HepG2 (cell line): ENCODE measurements around the gene ESPN. TPM values are rescaled to one million over a fixed set of nuclear protein-coding genes. Genes with fewer than 3 reads are reported as not detected.
A peak's percentile ranks its signal among the peaks of the same experiment; 100 is the strongest.

Experiments
- CCDC6 ChIP-seq: sonication (generic); formaldehyde crosslinking; IDR thresholded peaks from 2 replicates; pipeline ENCODE4 v1.8.1; 2022; ENCODE audit warnings: mild to moderate bottlenecking, missing genetic modification reagents, moderate library complexity
- EP300 ChIP-seq, 3 experiments: sonication (generic) in 1 of 3; formaldehyde crosslinking in 1 of 3; IDR thresholded peaks; 2 replicates each; pipeline versions ENCODE4 v1.5.1 to v1.6.1; 2011 to 2020; ENCODE audit warnings: low read depth in 2 of 3, low read length in 2 of 3, borderline replicate concordance in 1 of 3, improper control_type of control experiment in 1 of 3, mild to moderate bottlenecking in 1 of 3, missing genetic modification reagents in 1 of 3, moderate library complexity in 1 of 3
- GABPA ChIP-seq, 2 experiments: IDR thresholded peaks; 2 replicates each; pipeline ENCODE4 v1.6.1; 2011 to 2016; ENCODE audit warnings: low read depth in 2 of 2, low read length in 1 of 2, missing biosample characterization in 1 of 2, missing genetic modification characterization in 1 of 2
- HINFP ChIP-seq: sonication (generic); formaldehyde crosslinking; IDR thresholded peaks from 2 replicates; pipeline ENCODE4 v1.4.0; 2020; ENCODE audit warnings: low read depth, mild to moderate bottlenecking, missing genetic modification reagents
- POLR2AphosphoS2 ChIP-seq: IDR thresholded peaks from 2 replicates; pipeline ENCODE4 v1.6.1; 2011; ENCODE audit warnings: low read depth, low read length, improper control_type of control experiment
- REXO4 ChIP-seq: sonication (generic); formaldehyde crosslinking; IDR thresholded peaks from 2 replicates; pipeline ENCODE4 v1.8.0; 2022; ENCODE audit warnings: missing genetic modification reagents, mild to moderate bottlenecking, borderline replicate concordance
- SMAD3 ChIP-seq: sonication (generic); formaldehyde crosslinking; IDR thresholded peaks from 2 replicates; pipeline ENCODE4 v1.4.0; 2020; ENCODE audit warnings: missing genetic modification reagents
- TRIM22 ChIP-seq: fragments of 450-650 bp; IDR thresholded peaks from 2 replicates; pipeline ENCODE4 v1.6.1; 2017
- ZBTB34 ChIP-seq: sonication (generic); formaldehyde crosslinking; IDR thresholded peaks from 2 replicates; pipeline ENCODE4 v1.8.0; 2022; ENCODE audit warnings: mild to moderate bottlenecking, missing genetic modification reagents
- ZNF280B ChIP-seq: sonication (generic); formaldehyde crosslinking; IDR thresholded peaks from 2 replicates; pipeline ENCODE4 v1.5.0; 2020; ENCODE audit warnings: missing genetic modification reagents, mild to moderate bottlenecking, borderline replicate concordance
- ZNF318 ChIP-seq: sonication (generic); formaldehyde crosslinking; IDR thresholded peaks from 2 replicates; pipeline ENCODE4 v1.4.0; 2020; ENCODE audit warnings: mild to moderate bottlenecking, missing genetic modification reagents
- ZNF350 ChIP-seq: sonication (generic); formaldehyde crosslinking; IDR thresholded peaks from 2 replicates; pipeline ENCODE4 v1.4.0; 2020; ENCODE audit warnings: mild to moderate bottlenecking, low read depth, missing genetic modification reagents, borderline replicate concordance
- ZNF430 ChIP-seq: sonication (generic); formaldehyde crosslinking; IDR thresholded peaks from 2 replicates; pipeline ENCODE4 v1.9.0; 2021; ENCODE audit warnings: mild to moderate bottlenecking, missing genetic modification reagents
- polyA plus RNA-seq, 8 experiments: library from polyadenylated mRNA; depleted of rRNA in 3 of 8; stranded (reverse) in 7 of 8; unstranded in 1 of 8; fragments of >200 nt; fragmentation: Illumina TruSeq in 4 of 8; extraction: Trizol in 4 of 8; gene quantifications; 2 replicates each; pipeline versions ENCODE4 v1.2.1 to v1.2.3, GENCODE V29; 2011 to 2016; ENCODE audit warnings: low read depth in 4 of 8, missing spikeins in 1 of 8, mixed read lengths in 1 of 8; ENCODE audit not compliant: insufficient read depth in 1 of 8
- total RNA-seq, 5 experiments: library from RNA; depleted of rRNA; stranded (reverse); fragments of >200 nt; fragmentation: Illumina TruSeq; extraction: Trizol; gene quantifications; 2 replicates each; pipeline ENCODE4 v1.2.3, GENCODE V29; 2016; ENCODE audit warnings: low read depth in 1 of 5

ESPN gene
- total and polyA plus RNA-seq, 2 of the 13 experiments (the other 11 are each of a cell fraction or from before 2014, with no cell fraction given) = 48.6 to 54.2 TPM

- TF ChIP-seq ZNF318 (CRISPR knock-in tag) (no peak), REXO4 (no peak), EP300 (IDR thresholded peaks at IDR 0.05; ENCODE audit: low read depth in 2 of 2, low read length in 2 of 2) (no peak), EP300 (CRISPR knock-in tag; IDR thresholded peaks at IDR 0.05; ENCODE audit: borderline replicate concordance) (no peak), HINFP (no peak), ZBTB34 (no peak), ZNF430 (CRISPR knock-in tag) (no peak; the same call in 1 of the 2 replicates), ZNF350 (CRISPR knock-in tag) (no peak), GABPA (IDR thresholded peaks at IDR 0.05; ENCODE audit: low read depth, low read length) (no peak), GABPA (CRISPR knock-in tag; IDR thresholded peaks at IDR 0.05; ENCODE audit: low read depth) (no peak), SMAD3 (CRISPR knock-in tag) (no peak), ZNF280B (no peak), POLR2AphosphoS2 (no peak), TRIM22 (no peak), CCDC6 (CRISPR knock-in tag) (0 out of 2 replicates have a peak, but pooled peaks have one; percentile 18)
These were observed 31.7 kb upstream of the ESPN start (continued) for GRCh38 chr1:6392809-6393399.
